Prostate gland (tissue), 2 donors: ENCODE data around the gene EMP2. TPM values are rescaled to one million over a fixed set of nuclear protein-coding genes. Genes with fewer than 3 reads are reported as not detected.
"Not testable (repeated sequence)": the region's sequence is repeated elsewhere in the genome, so short reads cannot be mapped to it uniquely, and the experiment has no call there.

Experiments
- DNase-seq: peaks from one replicate; pipeline ENCODE4 v3.0.0-alpha.2; 2019; ENCODE audit warnings: low spot score
- H3K27ac ChIP-seq, 2 donors: fragments of 200-600 bp; sonication (generic); 2 replicates each; pipeline ENCODE4 v1.5.1; 2017 to 2019
- H3K27me3 ChIP-seq: fragments of 200-600 bp; sonication (generic); replicated peaks from 2 replicates; pipeline ENCODE4 v1.5.1; 2019; ENCODE audit not compliant: insufficient read depth
- H3K36me3 ChIP-seq, 2 donors: fragments of 200-600 bp; sonication (generic); 1 replicate in 1 of 2; 2 replicates in 1 of 2; pipeline versions ENCODE4 v1.5.1 to v1.8.1; 2017 to 2019
- H3K4me1 ChIP-seq: fragments of 200-600 bp; sonication (generic); replicated peaks from 2 replicates; pipeline ENCODE4 v1.5.1; 2019
- H3K4me3 ChIP-seq, 2 donors: fragments of 200-600 bp; sonication (generic); 2 replicates each; pipeline ENCODE4 v1.5.1; 2017 to 2019
- H3K9me3 ChIP-seq: fragments of 200-600 bp; sonication (generic); 2 replicates; pipeline ENCODE4 v1.5.1; 2017
- POLR2A ChIP-seq: fragments of 450-650 bp; IDR thresholded peaks from one replicate; pipeline ENCODE4 v1.6.1; 2016; ENCODE audit warnings: antibody characterized with exemption, mild to moderate bottlenecking
- POLR2AphosphoS5 ChIP-seq: sonication (generic); formaldehyde crosslinking; IDR thresholded peaks from one replicate; pipeline ENCODE4 v1.6.1; 2017; ENCODE audit warnings: antibody characterized with exemption
- WGBS: methylation state at CpG from one replicate; pipeline ENCODE4 v1.1.5; 2018; 5-methylcytosine and 5-hydroxymethylcytosine counted together
- intact Hi-C: fragments of 100-400 bp; cut with DNase I; formaldehyde crosslinking; loops from one replicate; pipeline ENCODE4 v1.14.2; 2022
- total RNA-seq, 2 donors: library from RNA; depleted of rRNA; stranded (reverse); fragments of >200 nt; gene quantifications; one replicate each; pipeline ENCODE4 v1.1.0, GENCODE V29; 2016
- TF ChIP-seq, protein P1 (sequence below), 4 experiments: fragments of 200-600 bp in 2 of 4; fragments of 450-650 bp in 2 of 4; sonication (generic) in 2 of 4; IDR thresholded peaks; 1 replicate in 3 of 4; 2 replicates in 1 of 4; pipeline ENCODE4 v1.5.1; 2016 to 2019; ENCODE audit warnings: antibody characterized with exemption in 4 of 4, mild to moderate bottlenecking in 2 of 4, moderate library complexity in 2 of 4

The EMP2 gene
- total RNA-seq, 2 donors from 2014 or later, result 40.8 to 87.2 TPM

DNA sequence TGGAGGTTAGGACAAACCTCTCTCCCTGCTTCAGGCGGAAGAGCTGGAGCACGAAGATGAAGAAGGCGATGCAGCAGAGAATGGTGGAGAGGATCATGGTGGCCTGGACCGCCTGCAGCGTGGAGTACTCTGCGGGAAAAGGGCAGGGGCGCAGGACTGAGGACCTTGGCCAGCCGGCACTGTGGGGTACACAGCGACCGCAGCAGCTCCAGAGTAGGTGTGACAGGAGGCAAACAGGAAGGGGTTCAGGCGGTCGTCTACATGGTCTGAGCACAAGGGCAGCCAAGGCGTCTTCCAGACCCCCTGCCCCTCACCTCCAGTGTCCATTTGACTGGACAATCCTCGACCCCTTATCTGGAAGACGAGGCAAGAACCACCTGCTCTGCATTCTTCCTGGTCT, 42.5 kb downstream of the EMP2 start:
- H3K9me3 ChIP-seq, result no peaks in the 10 kb centered on the region
- no peak overlapping the region for H3K27ac ChIP-seq
- H3K4me1 ChIP-seq, result no peaks in the 10 kb centered on the region
- TF ChIP-seq POLR2AphosphoS5, result no peak
- TF ChIP-seq, protein P1, sequence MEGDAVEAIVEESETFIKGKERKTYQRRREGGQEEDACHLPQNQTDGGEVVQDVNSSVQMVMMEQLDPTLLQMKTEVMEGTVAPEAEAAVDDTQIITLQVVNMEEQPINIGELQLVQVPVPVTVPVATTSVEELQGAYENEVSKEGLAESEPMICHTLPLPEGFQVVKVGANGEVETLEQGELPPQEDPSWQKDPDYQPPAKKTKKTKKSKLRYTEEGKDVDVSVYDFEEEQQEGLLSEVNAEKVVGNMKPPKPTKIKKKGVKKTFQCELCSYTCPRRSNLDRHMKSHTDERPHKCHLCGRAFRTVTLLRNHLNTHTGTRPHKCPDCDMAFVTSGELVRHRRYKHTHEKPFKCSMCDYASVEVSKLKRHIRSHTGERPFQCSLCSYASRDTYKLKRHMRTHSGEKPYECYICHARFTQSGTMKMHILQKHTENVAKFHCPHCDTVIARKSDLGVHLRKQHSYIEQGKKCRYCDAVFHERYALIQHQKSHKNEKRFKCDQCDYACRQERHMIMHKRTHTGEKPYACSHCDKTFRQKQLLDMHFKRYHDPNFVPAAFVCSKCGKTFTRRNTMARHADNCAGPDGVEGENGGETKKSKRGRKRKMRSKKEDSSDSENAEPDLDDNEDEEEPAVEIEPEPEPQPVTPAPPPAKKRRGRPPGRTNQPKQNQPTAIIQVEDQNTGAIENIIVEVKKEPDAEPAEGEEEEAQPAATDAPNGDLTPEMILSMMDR (IDR thresholded peaks at IDR 0.05), result no peak
- no peak for TF ChIP-seq POLR2A
- H3K4me3 ChIP-seq, result no peak overlapping the region
- no peak for DNase-seq
- no peaks in the 10 kb centered on the region for H3K27me3 ChIP-seq
- H3K36me3 ChIP-seq, result no peaks in the 10 kb centered on the region
- 90% methylated on average over 15 of the region's 15 CpGs for WGBS
- intact Hi-C loops, result no loop called here

GRCh38 chr16:10536814-10537389, 43.5 kb downstream of the EMP2 start:
- intact Hi-C loops, result no loop called here
- Histone ChIP-seq H3K4me3 (no peak overlapping the region), H3K9me3 (no peaks in the 10 kb centered on the region), H3K27ac (no peak overlapping the region), H3K4me1 (no peaks in the 10 kb centered on the region), H3K36me3 (no peaks in the 10 kb centered on the region), H3K27me3 (no peaks in the 10 kb centered on the region)
- 51% methylated on average over 5 of the region's 5 CpGs for WGBS
- no peak for TF ChIP-seq POLR2AphosphoS5
- no peak for TF ChIP-seq POLR2A
- DNase-seq, result no peak

GRCh38 chr16:10536328-10536727, 44.1 kb downstream of the EMP2 start:
- H3K4me1 ChIP-seq, H3K9me3 ChIP-seq, H3K27me3 ChIP-seq, DNase-seq, H3K4me3 ChIP-seq, H3K36me3 ChIP-seq, intact Hi-C loops, H3K27ac ChIP-seq: not testable (repeated sequence)
- WGBS, result 91% methylated on average over 6 of the region's 6 CpGs

GRCh38 chr16:10535461-10535860, 44.9 kb downstream of the EMP2 start:
- no peaks in the 10 kb centered on the region for H3K4me1 ChIP-seq
- H3K4me3 ChIP-seq, result no peak overlapping the region
- WGBS, result 94% methylated on average over 10 of the region's 10 CpGs
- no peaks in the 10 kb centered on the region for H3K9me3 ChIP-seq
- TF ChIP-seq POLR2A (no peak), POLR2AphosphoS5 (no peak)
- TF ChIP-seq, protein P1 (IDR thresholded peaks at IDR 0.05), result no peak
- H3K27ac ChIP-seq, result no peak overlapping the region
- no peaks in the 10 kb centered on the region for H3K27me3 ChIP-seq
- DNase-seq, result no peak
- H3K36me3 ChIP-seq, result no peaks in the 10 kb centered on the region
- intact Hi-C loops, result no loop called here

- no peaks in the 10 kb centered on the region for H3K36me3 ChIP-seq
- H3K4me1 ChIP-seq, result no peaks in the 10 kb centered on the region
- no peak for DNase-seq
- no peak overlapping the region for H3K27ac ChIP-seq
- TF ChIP-seq POLR2AphosphoS5 (no peak), POLR2A (no peak)
- TF ChIP-seq, protein P1 (IDR thresholded peaks at IDR 0.05), result no peak
- WGBS, result 100% methylated on average over 5 of the region's 5 CpGs
- no peaks in the 10 kb centered on the region for H3K9me3 ChIP-seq
- H3K27me3 ChIP-seq, result no peaks in the 10 kb centered on the region
- intact Hi-C loops, result no loop called here
- H3K4me3 ChIP-seq, result no peak overlapping the region
These were observed 45.6 kb downstream of the EMP2 start for GRCh38 chr16:10534748-10535147.

DNA sequence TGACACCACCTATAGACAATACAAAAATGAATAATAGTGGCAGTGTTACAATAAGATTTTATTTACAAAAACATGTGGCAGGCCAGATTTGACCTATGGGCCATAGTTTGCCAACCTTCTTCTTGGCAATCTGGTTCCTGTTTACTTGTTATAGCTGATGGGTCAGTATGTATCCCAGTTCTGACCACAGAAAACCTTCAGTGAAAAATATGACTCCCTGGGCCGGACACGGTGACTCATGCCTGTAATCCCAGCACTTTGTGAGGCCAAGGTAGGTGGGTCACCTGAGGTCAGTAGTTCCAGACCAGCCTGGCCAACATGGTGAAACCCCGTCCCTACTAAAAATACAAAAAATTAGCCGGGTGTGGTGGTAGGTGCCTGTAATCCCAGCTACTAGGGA, 46.8 kb downstream of the EMP2 start:
- WGBS, result 81% methylated on average over 4 of the region's 4 CpGs

More for the DNA sequence above, 46.8 kb downstream of the EMP2 start:
- DNase-seq, H3K27me3 ChIP-seq, H3K4me3 ChIP-seq, H3K27ac ChIP-seq, H3K9me3 ChIP-seq, H3K36me3 ChIP-seq, intact Hi-C loops, H3K4me1 ChIP-seq: not testable (repeated sequence)
